Heart left ventricle (tissue), 16 donors: ENCODE data around the gene CFAP57. TPM values are rescaled to one million over a fixed set of nuclear protein-coding genes. Genes with fewer than 3 reads are reported as not detected.
A peak's percentile ranks its signal among the peaks of the same experiment; 100 is the strongest.

ENCODE experiments used
- ATAC-seq, 4 donors: fragments of 200-7000 bp; cut with Tn5 transposase; one replicate each; pipeline ENCODE4 v1.9.1; 2020 to 2022; ENCODE audit warnings: moderate library complexity in 4 of 4, mild to moderate bottlenecking in 3 of 4, moderate number of reproducible peaks in 1 of 4
- DNase-seq, 5 donors: peaks; one replicate each; pipeline ENCODE4 v3.0.0-alpha.2; 2020
- H3K27ac ChIP-seq, 12 donors: fragments of 200-600 bp; sonication (generic) in 4 of 12; one replicate each; pipeline versions ENCODE4 v1.5.0 to v1.8.0; 2016 to 2022; ENCODE audit warnings: mild to moderate bottlenecking in 2 of 12
- H3K27me3 ChIP-seq, 9 donors: fragments of 200-600 bp; sonication (generic) in 2 of 9; one replicate each; pipeline versions ENCODE4 v1.5.1 to v1.8.0; 2016 to 2022; ENCODE audit warnings: mild to moderate bottlenecking in 3 of 9
- H3K36me3 ChIP-seq, 9 donors: fragments of 200-600 bp; sonication (generic) in 2 of 9; one replicate each; pipeline versions ENCODE4 v1.5.0 to v1.8.0; 2018 to 2022; ENCODE audit warnings: mild to moderate bottlenecking in 2 of 9
- H3K4me1 ChIP-seq, 12 donors: fragments of 200-600 bp; sonication (generic) in 4 of 12; one replicate each; pipeline versions ENCODE4 v1.5.0 to v1.8.0; 2016 to 2022; ENCODE audit warnings: mild to moderate bottlenecking in 3 of 12
- H3K4me3 ChIP-seq, 12 donors: fragments of 200-600 bp; sonication (generic) in 4 of 12; one replicate each; pipeline versions ENCODE4 v1.5.0 to v1.8.0; 2017 to 2022; ENCODE audit warnings: mild to moderate bottlenecking in 9 of 12, moderate library complexity in 4 of 12
- H3K9me3 ChIP-seq, 12 donors: fragments of 200-600 bp; sonication (generic) in 4 of 12; one replicate each; pipeline versions ENCODE4 v1.5.0 to v1.8.0; 2016 to 2022; ENCODE audit warnings: mild to moderate bottlenecking in 1 of 12
- CTCF ChIP-seq, 12 donors: fragments of 200-600 bp; sonication (generic) in 4 of 12; IDR thresholded peaks; one replicate each; pipeline versions ENCODE4 v1.5.0 to v1.8.0; 2018 to 2022; ENCODE audit warnings: antibody characterized with exemption in 12 of 12, mild to moderate bottlenecking in 5 of 12
- POLR2A ChIP-seq, 2 donors: fragments of 450-650 bp; IDR thresholded peaks; one replicate each; pipeline ENCODE4 v1.6.1; 2017; ENCODE audit warnings: antibody characterized with exemption in 2 of 2, mild to moderate bottlenecking in 2 of 2, moderate library complexity in 2 of 2
- WGBS, 4 donors: extraction: QIAGEN DNeasy Blood & Tissue Kit in 2 of 4; methylation state at CpG; one replicate each; pipeline versions ENCODE4 v1.1.5 to v1.1.7; 2013 to 2018; 5-methylcytosine and 5-hydroxymethylcytosine counted together
- intact Hi-C, 10 donors: fragments of 100-400 bp; cut with DNase I; formaldehyde crosslinking; loops; one replicate each; pipeline versions ENCODE4 v1.11.1 to v1.14.2; 2022
- polyA plus RNA-seq, 2 donors: library from polyadenylated mRNA; stranded (reverse); fragments of 200-250 nt; gene quantifications; one replicate each; pipeline ENCODE4 v1.2.3, GENCODE V29; 2013
- total RNA-seq, 9 donors: library from RNA; depleted of rRNA in 2 of 9; stranded (reverse); fragments of >200 nt in 2 of 9; fragmentation: NEBNext Ultra II Directional in 3 of 9; extraction: Animal tissue kit (Norgen Biotek cat#: 25700) in 3 of 9; gene quantifications; one replicate each; pipeline versions ENCODE4 v1.1.0 to v1.2.4, GENCODE V29; 2016 to 2023
- donor health status: ischemic (EF 13 %, LVEDD 7.1; RV severe dilation, severe dysfunction).
- donor health status: healthy with polysubstance abuse.
- donor health status: DM: no; HTN: yes; CAD: no.
- donor health status: DM: no; HTN: no; CAD: no.
- donor health status: ischemic (EF 25% LVEDD 6.9; RV normal size, moderate dysfunction).
- donor health status: ischemic (EF 25% LVEDD 5.7; RV mildly dilated, moderate dysfunction).
- donor health status: healthy.
- donor health status: DM: yes; HTN: yes; CAD: no.
- donor health status: ischemic (EF 35%, LVEDD 5.7; RV mildly dilated, moderate dysfunction).
- donor health status: nonischemic (EF 11% LVEDD 7.7; RV severe dilation, severe dysfunction).
- donor health status: DM: yes; HTN: yes; CAD: no.
- donor health status: PGD.
- donor health status: ischemic (EF 29% LVEDD 5.4; RV normal size, mild dysfunction).
- donor health status: nonischemic (EF 23%, LVEDD 6.1; RV moderate dilation, normal function).

Gene CFAP57
- total and polyA plus RNA-seq, 11 donors = 0.07 to 0.34 (median 0.13) TPM; not detected in 5

DNA sequence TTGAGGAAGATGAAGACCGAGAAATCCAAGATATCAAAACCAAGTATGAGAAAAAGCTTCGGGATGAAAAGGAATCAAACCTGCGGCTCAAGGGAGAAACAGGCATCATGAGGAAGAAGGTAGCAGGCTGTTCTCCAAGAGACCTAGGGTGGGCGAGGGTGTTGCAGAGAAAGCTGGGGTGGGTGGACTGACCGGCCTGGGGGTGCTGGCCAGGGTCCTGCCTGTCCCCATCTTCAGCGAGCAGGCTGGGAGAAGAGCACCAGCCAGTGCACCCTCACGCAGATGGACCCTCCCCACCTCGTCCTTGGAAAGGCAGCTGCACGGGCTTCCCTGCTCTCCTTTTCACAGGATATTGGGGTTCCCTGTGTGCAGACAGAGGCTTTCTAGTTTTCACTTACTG is 50.7 kb downstream of the CFAP57 start:
- H3K27ac ChIP-seq = no peak overlapping the region
- H3K36me3 ChIP-seq = no peaks in the 10 kb centered on the region
- 78 to 87% (median 83%) methylated on average over 9 of the region's 9 CpGs for WGBS, 4 donors
- DNase-seq (no peak), ATAC-seq (no peak)
- intact Hi-C loops = loop anchor here in 1 of 10 donors (10.0 kb wide), 1 partner anchor 302 kb away; no protein-coding TSS in a partner anchor
- no peaks in the 10 kb centered on the region for H3K27me3 ChIP-seq
- no peak overlapping the region for H3K4me3 ChIP-seq
- no peak for TF ChIP-seq POLR2A (IDR thresholded peaks at IDR 0.05)
- TF ChIP-seq CTCF (IDR thresholded peaks at IDR 0.05) = no peak
- H3K4me1 ChIP-seq = peaks cover 0 to 3% (median 0%) of the 10 kb centered on the region in 12 donors
- no peaks in the 10 kb centered on the region for H3K9me3 ChIP-seq

DNA sequence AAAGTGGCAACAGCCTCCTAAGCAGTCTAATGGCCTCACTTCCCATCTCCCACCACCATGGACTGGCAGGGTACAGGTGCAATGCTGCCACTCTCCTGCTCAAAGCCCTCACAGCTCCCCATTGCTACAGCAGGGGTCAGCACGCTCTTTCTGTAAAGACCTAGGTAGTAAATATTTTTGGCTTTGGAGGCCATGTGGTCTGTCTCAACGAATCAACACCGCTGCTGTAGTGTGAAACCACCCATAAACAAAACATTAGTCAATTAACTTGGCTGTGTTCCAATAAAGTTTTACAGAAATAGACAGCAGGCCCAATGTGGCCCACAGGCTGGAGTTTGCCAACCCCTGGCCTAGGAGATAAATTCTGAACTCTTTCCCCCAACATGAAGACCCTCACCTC is 53.0 kb downstream of the CFAP57 start:
- Histone ChIP-seq H3K27me3 (no peaks in the 10 kb centered on the region), H3K36me3 (no peaks in the 10 kb centered on the region), H3K4me1 (peaks cover 0 to 4% (median 0%) of the 10 kb centered on the region in 12 donors), H3K4me3 (no peak overlapping the region), H3K27ac (no peak overlapping the region), H3K9me3 (no peaks in the 10 kb centered on the region)
- intact Hi-C loops = loop anchor here in 4 of 10 donors (5.0 to 10.0 kb wide), 4 partner anchors 192 to 427 kb away; partner anchors contain the start of gene KDM4A (in 1 of the 4)
- TF ChIP-seq POLR2A (IDR thresholded peaks at IDR 0.05) (no peak), CTCF (IDR thresholded peaks at IDR 0.05) (no peak)
- no peak for ATAC-seq
- no peak for DNase-seq
- WGBS, 4 donors = 61 to 72% (median 68%) methylated on average over 3 of the region's 3 CpGs

DNA sequence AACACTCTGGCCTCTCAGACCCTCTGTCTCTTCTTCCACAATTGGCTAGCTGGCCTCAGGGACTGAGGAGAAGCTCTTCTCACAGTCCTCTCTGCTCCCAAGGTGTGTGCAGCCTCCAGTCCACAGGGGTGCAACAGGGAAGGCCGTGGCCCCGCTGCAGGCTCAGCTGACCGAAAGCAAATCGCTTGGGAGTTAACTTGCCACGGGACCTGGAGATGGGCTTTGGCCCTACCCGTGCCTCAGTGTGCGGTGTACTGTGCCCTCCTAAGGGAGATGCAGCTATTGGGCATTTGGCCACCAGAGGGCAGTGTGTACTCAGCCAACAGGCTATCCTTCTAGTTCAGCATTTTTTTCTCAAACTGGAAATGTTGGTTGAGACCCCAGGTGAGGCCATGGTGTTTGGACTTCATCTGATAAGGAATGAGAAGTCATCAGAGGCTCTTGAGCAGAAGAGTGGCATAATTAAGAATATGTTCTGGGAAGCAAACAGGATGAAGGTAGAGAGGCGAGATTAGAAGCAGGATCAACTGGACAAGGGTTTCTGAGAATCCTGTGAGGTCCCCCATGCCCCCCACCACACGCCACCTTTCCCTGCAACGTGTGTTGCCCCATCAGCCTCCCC is 55.1 kb downstream of the CFAP57 start:
- H3K36me3 ChIP-seq = no peaks in the 10 kb centered on the region
- no peak overlapping the region for H3K27ac ChIP-seq
- ATAC-seq = peak; percentile 77 to 86 (median 83)
- no peak overlapping the region for H3K4me3 ChIP-seq
- 15 to 22% (median 17%) methylated on average over 7 to 10 of the region's 10 CpGs for WGBS, 4 donors
- peaks cover 0 to 9% (median under 1%) of the 10 kb centered on the region in 12 donors for H3K4me1 ChIP-seq
- no peaks in the 10 kb centered on the region for H3K9me3 ChIP-seq
- H3K27me3 ChIP-seq = no peaks in the 10 kb centered on the region
- peak; percentile 74 to 87 (median 79) for DNase-seq
- TF ChIP-seq POLR2A (IDR thresholded peaks at IDR 0.05) (no peak), CTCF (IDR thresholded peaks at IDR 0.05) (peak; percentile 88 to 98 (median 94))
- intact Hi-C loops = loop anchor here in 7 of 10 donors (1.0 to 10.0 kb wide), 8 partner anchors 156 to 425 kb away; partner anchors contain the start of gene KDM4A (in 1 of the 7)
